KBM-7 (cell line): ENCODE data around the gene IFT74.
A peak's percentile ranks its signal among the peaks of the same experiment; 100 is the strongest.

ENCODE experiments used
- DNase-seq: peaks from one replicate; pipeline ENCODE4 v3.0.0-alpha.2; 2015
- in situ Hi-C: fragments of 300-500 bp; cut with MboI; formaldehyde crosslinking; loops from 2 replicates; pipeline ENCODE4 v1.14.3; 2020; ENCODE audit warnings: low sequenced_read_pairs, low pct_unique_long_range_greater_than_20kb, mixed read lengths

The IFT74 gene

GRCh38 chr9:26955921-26956859 lies at the start of gene IFT74:
TSS of gene IFT74 (plus strand) at chr9:26956412. CDS start at chr9:26961968, 5,556 bp downstream.
- DNase-seq: peak; percentile 96
- in situ Hi-C loops: no loop called here

- in situ Hi-C loops: no loop called here
Measured at GRCh38 chr9:26913138-26913668, 43.0 kb upstream of the IFT74 start.

DNA sequence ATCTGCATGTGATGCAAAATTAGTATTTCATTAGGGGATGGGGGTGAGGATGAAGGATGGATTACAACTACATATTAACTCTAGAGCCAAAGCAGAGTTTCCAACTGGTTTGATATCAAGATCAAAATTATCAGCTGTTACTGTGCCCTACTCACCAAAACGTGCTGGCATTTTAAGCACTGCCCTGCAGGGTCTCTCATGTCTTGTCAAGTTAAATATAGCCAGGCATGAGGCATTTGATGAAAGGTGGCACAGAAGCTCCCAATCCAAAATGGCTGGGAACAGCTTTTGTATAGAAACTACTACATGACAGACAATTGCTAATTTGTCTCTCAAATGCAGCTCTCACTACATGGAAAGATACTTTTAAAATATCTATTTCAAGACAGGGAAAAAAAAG lies 36.5 kb upstream of the IFT74 start:
- no peak for DNase-seq
- in situ Hi-C loops: no loop called here

More at GRCh38 chr9:26913138-26913668, 43.0 kb upstream of the IFT74 start:
- no peak for DNase-seq

DNA sequence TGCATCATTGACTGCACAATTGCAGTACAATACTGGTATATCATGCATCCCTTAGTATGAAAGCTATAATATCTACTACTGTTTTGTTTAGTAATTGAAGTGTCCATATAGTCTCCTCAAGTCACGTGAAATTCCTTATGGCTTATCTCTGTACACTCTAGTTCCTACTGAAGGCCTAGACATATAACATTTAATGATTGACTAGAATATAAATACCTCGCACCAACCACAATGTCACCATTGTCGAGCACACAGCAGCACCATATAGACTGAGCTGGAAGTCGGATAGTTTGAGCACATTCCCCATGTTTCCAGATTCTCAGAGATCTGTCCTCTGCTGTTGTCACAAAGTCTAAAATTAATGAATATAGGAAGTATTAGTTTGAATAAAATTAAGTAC lies 30.6 kb upstream of the IFT74 start:
- DNase-seq: no peak
- in situ Hi-C loops: no loop called here

GRCh38 chr9:26928902-26929495 lies 27.2 kb upstream of the IFT74 start:
- in situ Hi-C loops: no loop called here

DNA sequence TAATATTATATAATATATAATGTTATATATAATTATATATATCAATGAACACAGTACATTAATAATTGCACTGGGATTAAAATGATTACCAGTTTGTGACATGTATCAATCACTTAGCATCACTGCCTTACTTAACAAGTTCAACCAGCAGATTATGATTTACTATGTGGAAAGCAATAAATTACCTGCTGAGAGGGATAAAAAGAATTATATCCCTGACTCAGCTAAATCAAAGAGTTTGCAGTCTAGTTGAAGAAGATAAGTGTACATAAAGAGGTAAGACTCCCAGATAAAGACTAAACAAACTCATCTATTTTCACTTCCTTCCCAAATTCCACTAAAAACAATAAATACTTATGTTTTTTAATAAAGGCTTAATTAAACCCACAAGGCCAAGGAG lies 20.4 kb upstream of the IFT74 start:
- in situ Hi-C loops: no loop called here
- no peak for DNase-seq

More at GRCh38 chr9:26928902-26929495, 27.2 kb upstream of the IFT74 start:
- no peak for DNase-seq

GRCh38 chr9:26937816-26938371 lies 18.3 kb upstream of the IFT74 start:
- in situ Hi-C loops: no loop called here
- no peak for DNase-seq

DNA sequence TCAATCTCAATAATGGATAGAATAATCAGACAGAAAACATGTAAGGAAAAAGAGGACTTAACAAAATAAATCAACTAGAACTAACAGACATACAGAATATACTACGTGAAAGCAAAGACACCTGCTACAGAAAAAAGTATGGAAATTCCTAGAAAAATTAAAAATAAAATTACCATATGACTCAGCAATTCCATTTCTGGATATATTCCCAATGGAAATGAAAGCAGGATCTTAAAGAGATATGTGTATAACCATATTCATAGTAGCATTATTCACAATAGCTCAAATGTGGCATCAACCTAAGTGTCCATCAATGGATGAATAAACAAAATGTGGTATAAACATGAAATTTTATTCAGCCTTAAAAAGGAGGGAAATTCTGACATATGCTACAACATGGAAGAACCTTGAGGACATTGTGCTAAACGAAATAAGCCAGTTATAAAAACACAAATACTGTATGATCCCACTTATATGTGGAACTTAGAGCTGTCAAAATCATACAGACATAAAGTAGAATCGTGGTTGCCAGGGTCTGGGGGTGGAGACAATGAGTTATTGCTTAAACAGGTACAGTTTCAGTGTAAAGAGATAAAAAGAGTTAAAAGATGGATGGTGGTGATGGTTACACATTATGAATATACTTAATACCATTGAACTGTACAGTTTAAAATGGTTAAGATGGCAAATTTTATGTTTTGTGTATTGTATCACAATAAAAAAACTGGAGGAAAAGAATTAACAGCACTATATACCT lies 16.1 kb upstream of the IFT74 start:
- in situ Hi-C loops: no loop called here
- DNase-seq: no peak

DNA sequence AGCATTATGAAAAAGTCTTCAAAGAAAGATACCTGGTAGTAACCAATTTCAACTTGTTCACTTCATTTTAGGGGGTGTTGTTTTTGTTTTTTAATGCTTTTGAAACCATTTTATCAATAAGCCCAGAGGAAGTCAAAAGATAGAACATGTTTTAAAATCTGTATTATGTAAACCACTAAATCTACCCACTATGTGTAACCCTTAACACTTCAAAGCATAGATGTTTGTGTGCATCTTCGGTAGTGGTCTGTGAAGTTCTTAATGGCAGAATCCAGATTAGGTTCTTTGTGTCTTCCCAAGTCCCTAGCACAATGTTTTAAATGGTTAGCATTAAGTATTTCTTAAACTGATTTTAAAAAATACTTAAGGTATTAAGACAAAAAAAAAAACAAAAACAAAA lies 15.4 kb upstream of the IFT74 start:
- DNase-seq: no peak
- in situ Hi-C loops: no loop called here

DNA sequence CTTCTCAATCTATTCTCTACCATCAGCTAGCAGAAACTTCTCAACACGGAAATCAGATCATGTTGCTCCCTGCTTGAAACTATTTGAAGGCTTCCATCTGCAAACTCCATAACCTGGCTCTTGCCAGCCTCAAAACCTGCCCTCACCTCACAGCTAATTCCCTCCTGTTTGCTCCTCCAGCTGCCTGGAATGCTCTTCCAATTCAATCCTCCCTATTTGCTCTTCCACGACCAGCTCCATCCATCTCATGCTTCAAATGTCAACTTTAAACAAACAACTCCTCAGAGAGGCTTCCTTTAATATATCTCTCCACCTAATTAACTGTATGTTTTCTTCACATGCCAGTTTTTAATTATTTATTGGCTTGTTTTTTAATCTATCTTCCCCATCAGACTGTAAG lies 10.6 kb upstream of the IFT74 start:
- in situ Hi-C loops: no loop called here

GRCh38 chr9:26946753-26947727 lies 9.2 kb upstream of the IFT74 start, which contains the start of gene PLAA:
TSS of gene PLAA (minus strand) at chr9:26947242. CDS start at chr9:26947045, 197 bp downstream.
- DNase-seq: peak; percentile 94
- in situ Hi-C loops: no loop called here

More for the DNA sequence above, 10.6 kb upstream of the IFT74 start:
- no peak for DNase-seq

DNA sequence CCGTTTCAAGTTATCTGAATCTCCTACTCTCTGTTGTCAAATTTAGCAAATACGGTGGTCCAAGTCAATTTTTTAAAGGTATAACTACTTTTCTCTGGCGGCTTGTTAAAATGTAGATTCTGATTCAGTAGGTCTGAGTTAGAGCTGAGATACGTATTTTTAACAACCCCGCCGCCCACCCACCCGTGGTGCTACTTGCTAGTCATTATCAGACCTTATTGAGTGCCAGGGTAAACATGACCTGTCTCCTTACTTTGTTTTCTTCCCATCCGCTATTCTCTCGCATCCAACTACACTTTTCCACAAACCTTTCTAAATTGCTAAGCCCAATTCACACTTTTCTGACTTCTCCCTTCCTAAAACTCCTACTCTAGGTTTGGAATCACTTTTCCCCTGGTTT lies 8.5 kb upstream of the IFT74 start:
- in situ Hi-C loops: no loop called here
- DNase-seq: no peak

DNA sequence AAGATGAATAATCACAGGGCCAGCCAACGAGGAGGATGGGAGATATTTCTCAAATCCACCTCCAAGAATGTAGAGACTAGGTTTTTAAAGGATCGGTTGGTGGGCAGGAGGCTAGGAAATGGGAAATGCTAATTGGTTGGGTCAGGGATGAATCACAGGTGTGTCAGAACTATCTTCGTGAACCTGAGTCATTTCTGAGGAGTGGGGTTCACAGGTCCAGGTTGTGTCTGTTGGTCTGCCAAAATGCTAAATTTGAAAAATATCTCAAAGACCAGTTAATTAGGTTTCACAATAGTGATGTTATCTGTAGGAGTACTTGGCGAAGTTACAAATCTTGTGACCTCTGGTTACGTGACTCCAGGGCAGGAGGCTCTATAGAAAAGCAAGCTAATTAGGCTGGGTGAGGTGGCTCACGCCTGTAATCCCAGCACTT lies 6.6 kb upstream of the IFT74 start:
- no peak for DNase-seq
- in situ Hi-C loops: no loop called here

GRCh38 chr9:26950521-26950920 lies 5.7 kb upstream of the IFT74 start:
- in situ Hi-C loops: no loop called here
- DNase-seq: no peak

DNA sequence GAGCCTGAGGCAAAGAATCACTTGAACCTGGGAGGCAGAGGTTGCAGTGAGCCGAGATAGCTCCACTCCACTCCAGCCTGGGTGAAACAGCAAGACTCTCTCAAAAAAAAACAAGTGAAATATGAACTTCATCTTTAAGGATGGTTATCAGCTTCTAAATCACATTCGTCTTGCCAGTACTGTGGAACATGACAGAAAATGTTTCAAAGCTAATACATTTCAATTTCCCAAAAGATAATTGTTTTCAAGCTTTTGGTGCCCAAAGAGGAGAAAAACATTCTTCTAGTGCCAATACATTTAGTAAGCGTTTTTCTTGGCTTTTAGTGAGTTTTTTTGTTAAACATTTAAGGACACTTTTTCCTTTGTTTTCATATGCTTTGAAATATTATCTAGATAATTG lies 4.4 kb upstream of the IFT74 start:
- in situ Hi-C loops: no loop called here

DNA sequence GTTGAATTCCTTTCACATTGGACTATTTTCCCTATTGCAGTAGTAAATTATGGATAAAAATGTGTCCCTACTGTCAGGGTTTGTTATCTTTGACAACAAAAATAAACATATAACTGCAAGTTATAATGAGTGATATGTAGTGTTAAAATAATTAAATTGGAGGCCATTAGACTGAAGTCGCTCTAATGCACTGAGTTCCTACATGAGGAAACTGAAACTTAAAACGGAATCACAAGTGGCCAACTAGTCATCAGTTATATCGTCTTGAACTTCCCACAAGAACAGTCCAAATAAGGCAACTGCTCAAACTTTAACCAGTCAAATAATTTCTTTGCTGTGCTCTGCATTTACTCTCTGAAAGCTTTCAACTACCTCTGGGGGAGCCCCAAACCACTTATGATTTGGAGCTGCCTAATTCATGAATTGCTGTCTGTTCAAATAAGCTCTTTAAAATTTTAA lies 2.1 kb upstream of the IFT74 start:
- peak; percentile 49 for DNase-seq
- in situ Hi-C loops: no loop called here

More for the DNA sequence above, 4.4 kb upstream of the IFT74 start:
- no peak for DNase-seq

GRCh38 chr9:26955222-26955903 lies 849 bp upstream of the IFT74 start:
- in situ Hi-C loops: no loop called here

More at GRCh38 chr9:26955222-26955903, 849 bp upstream of the IFT74 start:
- DNase-seq: peak; percentile 70
